Thyroid gland (tissue), 4 donors: ENCODE results near the gene HLA-DQA1.

ENCODE experiments used
- CTCF ChIP-seq, 6 experiments: fragments of 200-600 bp in 3 of 6; fragments of 450-650 bp in 3 of 6; sonication (generic) in 3 of 6; IDR thresholded peaks; one replicate each; pipeline ENCODE4 v1.5.1; 2016 to 2019; ENCODE audit warnings: antibody characterized with exemption in 6 of 6, mild to moderate bottlenecking in 2 of 6, inconsistent platforms in 1 of 6, moderate library complexity in 1 of 6
- POLR2A ChIP-seq, 2 donors: fragments of 450-650 bp; IDR thresholded peaks; one replicate each; pipeline ENCODE4 v1.6.1; 2017; ENCODE audit warnings: antibody characterized with exemption in 2 of 2, mild to moderate bottlenecking in 2 of 2, moderate library complexity in 1 of 2

- TF ChIP-seq CTCF (IDR thresholded peaks at IDR 0.05) (no peak), POLR2A (IDR thresholded peaks at IDR 0.05) (no peak)
These were observed 8.0 kb downstream of the HLA-DQA1 start for GRCh38 chr6:32645047-32645703.
